Colonic mucosa (tissue), 4 donors: Measurements from ENCODE around the gene USP47. TPM values are rescaled to one million over a fixed set of nuclear protein-coding genes. Genes with fewer than 3 reads are reported as not detected.

Experiments
- DNase-seq: peaks from one replicate; pipeline ENCODE4 v3.0.0-alpha.2; 2020
- H3K27ac ChIP-seq: fragments of 200-600 bp; one replicate; pipeline ENCODE4 v1.8.0; 2021
- H3K27me3 ChIP-seq: fragments of 200-600 bp; one replicate; pipeline ENCODE4 v1.8.0; 2021
- H3K36me3 ChIP-seq: fragments of 200-600 bp; one replicate; pipeline ENCODE4 v1.8.0; 2021
- H3K4me1 ChIP-seq: fragments of 200-600 bp; one replicate; pipeline ENCODE4 v1.8.0; 2021; ENCODE audit warnings: mild to moderate bottlenecking
- H3K4me3 ChIP-seq: fragments of 200-600 bp; one replicate; pipeline ENCODE4 v1.8.0; 2021
- H3K9ac ChIP-seq, 2 donors: one replicate each; pipeline ENCODE4 v1.7.0; 2013; ENCODE audit warnings: control low read depth in 2 of 2, low read depth in 2 of 2, low read length in 2 of 2
- H3K9me3 ChIP-seq: fragments of 200-600 bp; one replicate; pipeline ENCODE4 v1.8.0; 2021
- intact Hi-C: fragments of 100-400 bp; cut with DNase I; formaldehyde crosslinking; loops from one replicate; pipeline ENCODE4 v1.14.1; 2022
- total RNA-seq, 2 donors: library from RNA; stranded (reverse); fragmentation: NEBNext Ultra II Directional in 1 of 2; extraction: Animal tissue kit (Norgen Biotek cat#: 25700) in 1 of 2; gene quantifications; one replicate each; pipeline ENCODE4 v1.2.1, GENCODE V29; 2021
- TF ChIP-seq, protein P1 (sequence below): fragments of 200-600 bp; IDR thresholded peaks from one replicate; pipeline ENCODE4 v1.8.0; 2022; ENCODE audit warnings: antibody characterized with exemption, mild to moderate bottlenecking
- donor health status: healthy.
- donor health status: DM: no; HTN: no; CAD: no.
- donor health status: DM: no; HTN: no; CAD: no.

USP47 gene
- total RNA-seq, 2 donors from 2014 or later: 31.3 to 40.3 TPM

- H3K36me3 ChIP-seq: peaks cover 8% of the 10 kb centered on the region
- no peak overlapping the region for H3K4me3 ChIP-seq
- no peaks in the 10 kb centered on the region for H3K9me3 ChIP-seq
- H3K27me3 ChIP-seq: no peaks in the 10 kb centered on the region
- intact Hi-C loops: loop anchor here (10.0 kb wide), 1 partner anchor 337 kb away; no protein-coding TSS in a partner anchor
- no peak for DNase-seq
- TF ChIP-seq, protein P1, sequence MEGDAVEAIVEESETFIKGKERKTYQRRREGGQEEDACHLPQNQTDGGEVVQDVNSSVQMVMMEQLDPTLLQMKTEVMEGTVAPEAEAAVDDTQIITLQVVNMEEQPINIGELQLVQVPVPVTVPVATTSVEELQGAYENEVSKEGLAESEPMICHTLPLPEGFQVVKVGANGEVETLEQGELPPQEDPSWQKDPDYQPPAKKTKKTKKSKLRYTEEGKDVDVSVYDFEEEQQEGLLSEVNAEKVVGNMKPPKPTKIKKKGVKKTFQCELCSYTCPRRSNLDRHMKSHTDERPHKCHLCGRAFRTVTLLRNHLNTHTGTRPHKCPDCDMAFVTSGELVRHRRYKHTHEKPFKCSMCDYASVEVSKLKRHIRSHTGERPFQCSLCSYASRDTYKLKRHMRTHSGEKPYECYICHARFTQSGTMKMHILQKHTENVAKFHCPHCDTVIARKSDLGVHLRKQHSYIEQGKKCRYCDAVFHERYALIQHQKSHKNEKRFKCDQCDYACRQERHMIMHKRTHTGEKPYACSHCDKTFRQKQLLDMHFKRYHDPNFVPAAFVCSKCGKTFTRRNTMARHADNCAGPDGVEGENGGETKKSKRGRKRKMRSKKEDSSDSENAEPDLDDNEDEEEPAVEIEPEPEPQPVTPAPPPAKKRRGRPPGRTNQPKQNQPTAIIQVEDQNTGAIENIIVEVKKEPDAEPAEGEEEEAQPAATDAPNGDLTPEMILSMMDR: no peak
- no peak overlapping the region for H3K9ac ChIP-seq
- no peaks in the 10 kb centered on the region for H3K4me1 ChIP-seq
- H3K27ac ChIP-seq: no peak overlapping the region
Measured at GRCh38 chr11:11937957-11938356, 96.2 kb downstream of the USP47 start.

- no peak for DNase-seq
- TF ChIP-seq, protein P1: no peak
- Histone ChIP-seq H3K4me1 (no peaks in the 10 kb centered on the region), H3K36me3 (peaks cover 8% of the 10 kb centered on the region), H3K27ac (no peak overlapping the region), H3K9ac (no peak overlapping the region), H3K4me3 (no peak overlapping the region), H3K27me3 (no peaks in the 10 kb centered on the region), H3K9me3 (no peaks in the 10 kb centered on the region)
- intact Hi-C loops: no loop called here
Measured at GRCh38 chr11:11940551-11940950, 98.8 kb downstream of the USP47 start.

DNA sequence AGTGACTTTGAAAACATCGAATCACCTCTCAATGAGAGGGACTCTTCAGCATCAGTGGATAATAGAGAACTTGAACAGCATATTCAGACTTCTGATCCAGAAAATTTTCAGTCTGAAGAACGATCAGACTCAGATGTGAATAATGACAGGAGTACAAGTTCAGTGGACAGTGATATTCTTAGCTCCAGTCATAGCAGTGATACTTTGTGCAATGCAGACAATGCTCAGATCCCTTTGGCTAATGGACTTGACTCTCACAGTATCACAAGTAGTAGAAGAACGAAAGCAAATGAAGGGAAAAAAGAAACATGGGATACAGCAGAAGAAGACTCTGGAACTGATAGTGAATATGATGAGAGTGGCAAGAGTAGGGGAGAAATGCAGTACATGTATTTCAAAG is 100.9 kb downstream of the USP47 start:
- peaks cover 8% of the 10 kb centered on the region for H3K36me3 ChIP-seq
- DNase-seq: no peak
- no peak overlapping the region for H3K9ac ChIP-seq
- no peaks in the 10 kb centered on the region for H3K4me1 ChIP-seq
- no peaks in the 10 kb centered on the region for H3K9me3 ChIP-seq
- no peak overlapping the region for H3K4me3 ChIP-seq
- intact Hi-C loops: no loop called here
- TF ChIP-seq, protein P1: no peak
- no peak overlapping the region for H3K27ac ChIP-seq
- H3K27me3 ChIP-seq: no peaks in the 10 kb centered on the region

DNA sequence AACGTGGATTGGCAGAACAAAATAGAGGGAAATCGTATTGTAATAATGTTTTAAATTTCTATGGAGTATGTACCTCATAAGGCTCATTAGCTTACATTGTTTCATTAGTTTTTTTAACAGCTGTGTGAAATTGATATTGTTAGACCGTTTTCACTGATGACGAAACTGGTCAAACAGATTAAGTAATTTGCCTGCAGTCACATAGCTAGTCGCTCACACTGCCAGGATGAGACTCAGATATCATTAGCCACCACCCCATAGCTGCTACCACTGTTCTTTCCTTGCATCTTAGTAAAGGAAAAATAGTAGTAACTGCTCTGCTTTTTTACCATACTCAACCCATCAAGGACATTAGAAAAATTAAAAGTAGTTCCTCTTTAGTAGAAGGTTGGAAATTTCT is 102.7 kb downstream of the USP47 start:
- Histone ChIP-seq H3K36me3 (peaks cover 8% of the 10 kb centered on the region), H3K9ac (no peak overlapping the region), H3K4me1 (no peaks in the 10 kb centered on the region), H3K9me3 (no peaks in the 10 kb centered on the region), H3K4me3 (no peak overlapping the region), H3K27ac (no peak overlapping the region), H3K27me3 (no peaks in the 10 kb centered on the region)
- TF ChIP-seq, protein P1: no peak
- intact Hi-C loops: no loop called here
- DNase-seq: no peak

GRCh38 chr11:11946180-11946579 is 104.4 kb downstream of the USP47 start:
- Histone ChIP-seq H3K36me3 (no peaks in the 10 kb centered on the region), H3K27me3 (no peaks in the 10 kb centered on the region), H3K4me3 (no peak overlapping the region), H3K4me1 (no peaks in the 10 kb centered on the region), H3K9ac (no peak overlapping the region), H3K9me3 (no peaks in the 10 kb centered on the region), H3K27ac (no peak overlapping the region)
- TF ChIP-seq, protein P1: no peak
- DNase-seq: no peak
- intact Hi-C loops: no loop called here

DNA sequence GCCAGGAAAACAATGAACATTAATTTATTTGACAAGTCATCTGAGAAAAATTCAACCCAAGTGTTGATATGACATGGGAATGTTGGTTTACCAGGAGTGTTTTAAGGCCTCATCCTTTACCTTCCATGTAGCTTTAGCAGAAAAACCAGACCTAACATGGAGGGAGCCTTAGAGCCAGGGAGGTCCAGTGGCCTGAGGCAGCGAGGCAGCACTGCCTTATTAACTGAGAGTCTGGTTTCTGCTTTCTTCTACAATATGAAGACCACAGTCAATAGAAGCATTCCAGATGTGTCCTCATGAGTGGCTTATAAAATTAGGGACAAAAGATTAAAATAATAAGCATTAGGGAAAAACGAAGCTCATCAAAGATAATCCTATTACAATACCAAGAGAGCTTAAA is 105.1 kb downstream of the USP47 start:
- Histone ChIP-seq H3K27ac (no peak overlapping the region), H3K27me3 (no peaks in the 10 kb centered on the region), H3K9me3 (no peaks in the 10 kb centered on the region), H3K36me3 (no peaks in the 10 kb centered on the region), H3K4me3 (no peak overlapping the region), H3K9ac (no peak overlapping the region), H3K4me1 (no peaks in the 10 kb centered on the region)
- DNase-seq: no peak
- intact Hi-C loops: no loop called here
- TF ChIP-seq, protein P1: no peak
